H1 (cell line): ENCODE results near the gene HM13. TPM values are rescaled to one million over a fixed set of nuclear protein-coding genes. Genes with fewer than 3 reads are reported as not detected.

ENCODE experiments used
- CBX5 ChIP-seq: fragments of 300-800, 300-1000 bp; sonication (generic); IDR thresholded peaks from 2 replicates; pipeline ENCODE4 v1.7.1; 2016; ENCODE audit warnings: antibody characterized with exemption, low read length, low read depth
- CHD7 ChIP-seq: fragments of 300-600 bp; sonication (generic); IDR thresholded peaks from 2 replicates; pipeline ENCODE4 v1.7.1; 2012; ENCODE audit warnings: low read length, moderate library complexity, mild to moderate bottlenecking, inconsistent platforms; ENCODE audit not compliant: insufficient replicate concordance
- POLR2A ChIP-seq, 2 experiments: IDR thresholded peaks; 1 replicate in 1 of 2; 2 replicates in 1 of 2; pipeline ENCODE4 v1.6.1; 2011; ENCODE audit warnings: low read depth in 2 of 2, low read length in 2 of 2, mild to moderate bottlenecking in 2 of 2; ENCODE audit errors: control extremely low read depth in 1 of 2
- RFX5 ChIP-seq: IDR thresholded peaks from 2 replicates; pipeline ENCODE4 v1.6.1; 2011; ENCODE audit warnings: low read depth, low read length, improper control_type of control experiment, borderline replicate concordance
- RNF2 ChIP-seq: fragments of 200-900, 300-1000 bp; sonication (generic); IDR thresholded peaks from 2 replicates; pipeline ENCODE4 v1.7.1; 2016; ENCODE audit warnings: borderline replicate concordance, low read depth, mild to moderate bottlenecking, antibody characterized with exemption, low read length; ENCODE audit not compliant: poor library complexity, severe bottlenecking; ENCODE audit errors: missing control alignments
- SIRT6 ChIP-seq: IDR thresholded peaks from one replicate; pipeline ENCODE4 v1.7.1; 2012; ENCODE audit warnings: low read length, inconsistent platforms
- TCF12 ChIP-seq: IDR thresholded peaks from 2 replicates; pipeline ENCODE4 v1.6.1; 2011; ENCODE audit warnings: low read depth, mild to moderate bottlenecking, low read length
- USF2 ChIP-seq: IDR thresholded peaks from 2 replicates; pipeline ENCODE4 v1.6.1; 2011; ENCODE audit warnings: low read length, improper control_type of control experiment
- polyA plus RNA-seq, 7 experiments: library from polyadenylated mRNA; depleted of rRNA in 3 of 7; stranded (reverse) in 5 of 7; unstranded in 2 of 7; fragments of >200 nt in 5 of 7; fragments of 200-250 nt in 2 of 7; gene quantifications; 1 replicate in 5 of 7; 2 replicates in 1 of 7; 4 replicates in 1 of 7; pipeline versions ENCODE4 v1.2.1 to v1.2.3, GENCODE V29; 2011 to 2013; ENCODE audit warnings: missing spikeins in 2 of 7, mixed read lengths in 2 of 7
- total RNA-seq: library from RNA; stranded (reverse); fragmentation: NEBNext Ultra II Directional; extraction: Animal tissue kit (Norgen Biotek cat#: 25700); gene quantifications from 2 replicates; pipeline ENCODE4 v1.2.1, GENCODE V29; 2021

Gene HM13
- total and polyA plus RNA-seq, 2 of the 8 experiments (the other 6 are each of a cell fraction or from before 2014, with no cell fraction given), result 118 to 183 TPM

GRCh38 chr20:31608251-31608945, 94.2 kb downstream of the HM13 start (continued):
- TF ChIP-seq CHD7 (no peak), TCF12 (peak; percentile 100), POLR2A (IDR thresholded peaks at IDR 0.05; ENCODE audit: control extremely low read depth in 1 of 2, low read depth in 2 of 2, low read length in 2 of 2) (no peak; a peak in 1 of 3 replicates), CBX5 (no peak), SIRT6 (no peak), RFX5 (peak; percentile 31; the same call in 1 of the 2 replicates), RNF2 (no peak), USF2 (no peak)
